DLD1 (cell line): Measurements from ENCODE around the gene PPIH.
"Not testable (repeated sequence)": the region's sequence is repeated elsewhere in the genome, so short reads cannot be mapped to it uniquely, and the experiment has no call there.

Experiments
- in situ Hi-C: cut with HindIII; loops from 2 replicates; pipeline ENCODE4 v1.10.0; 2017; ENCODE audit warnings: low sequenced_read_pairs

The PPIH gene

GRCh38 chr1:42657981-42658876 lies at the start of gene PPIH:
Gene PPIH, plus strand, starts transcription at chr1:42658423. Its CDS starts 24 bp downstream, at chr1:42658447.
- in situ Hi-C loops = no loop called here

GRCh38 chr1:42613803-42614131 lies 44.5 kb upstream of the PPIH start:
- in situ Hi-C loops = no loop called here

- in situ Hi-C loops = no loop called here
Measured at GRCh38 chr1:42618866-42619265, 39.4 kb upstream of the PPIH start.

- in situ Hi-C loops = no loop called here
Measured at GRCh38 chr1:42620307-42620706, 37.9 kb upstream of the PPIH start.

- in situ Hi-C loops = not testable (repeated sequence)
Measured at GRCh38 chr1:42621180-42621579, 37.0 kb upstream of the PPIH start.

- in situ Hi-C loops = not testable (repeated sequence)
Measured at GRCh38 chr1:42627205-42627604, 31.0 kb upstream of the PPIH start.

- in situ Hi-C loops = no loop called here
Measured at GRCh38 chr1:42639116-42639515, 19.1 kb upstream of the PPIH start.

GRCh38 chr1:42646056-42646455 lies 12.2 kb upstream of the PPIH start:
- in situ Hi-C loops = no loop called here

- in situ Hi-C loops = no loop called here
Measured at GRCh38 chr1:42657201-42657600, 1.0 kb upstream of the PPIH start.

- in situ Hi-C loops = no loop called here
Measured at GRCh38 chr1:42658877-42659337, 684 bp downstream of the PPIH start.

- in situ Hi-C loops = no loop called here
Measured at GRCh38 chr1:42660907-42661500, 2.8 kb downstream of the PPIH start.

- in situ Hi-C loops = no loop called here
Measured at GRCh38 chr1:42669936-42670335, 11.7 kb downstream of the PPIH start.

- in situ Hi-C loops = no loop called here
Measured at GRCh38 chr1:42670425-42670824, 12.2 kb downstream of the PPIH start.

GRCh38 chr1:42674214-42674613 lies 16.0 kb downstream of the PPIH start:
- in situ Hi-C loops = no loop called here

GRCh38 chr1:42674682-42675081 lies 16.5 kb downstream of the PPIH start:
- in situ Hi-C loops = no loop called here

GRCh38 chr1:42675467-42675866 lies 17.2 kb downstream of the PPIH start:
- in situ Hi-C loops = no loop called here

GRCh38 chr1:42676534-42677087 lies 18.4 kb downstream of the PPIH start:
- in situ Hi-C loops = no loop called here

GRCh38 chr1:42679364-42679983 lies 21.3 kb downstream of the PPIH start:
- in situ Hi-C loops = no loop called here

- in situ Hi-C loops = no loop called here
Measured at GRCh38 chr1:42680055-42680454, 21.8 kb downstream of the PPIH start.

- in situ Hi-C loops = no loop called here
Measured at GRCh38 chr1:42680921-42681683, 22.9 kb downstream of the PPIH start.
